Measurements from ENCODE around the gene ACTN4. TPM values are rescaled to one million over a fixed set of nuclear protein-coding genes. Genes with fewer than 3 reads are reported as not detected.

ACTN4 gene
- total and polyA plus RNA-seq, 12 donors = 148 to 773 (median 558) TPM

- Histone ChIP-seq H3K27me3 (no peaks in the 10 kb centered on the region), H3K4me1 (replicated peaks in 1 of 2) (peaks cover 90 to 100% of the 10 kb centered on the region in 2 donors), H3K36me3 (replicated peaks in 1 of 2) (no peaks in the 10 kb centered on the region), H3K4me3 (peak overlapping the region in 1 of 4 donors; percentile 7), H3K9me3 (replicated peaks in 1 of 3) (no peaks in the 10 kb centered on the region), H3K27ac (peak overlapping the region; percentile 66 to 99 (median 95))
- WGBS, 4 donors = 24 to 40% (median 34%) methylated on average over 13 to 15 of the region's 15 CpGs
- intact Hi-C loops (cut with DNase I) = loop anchor here in 1 of 2 donors (10.0 kb wide), 1 partner anchor 46 kb away; no protein-coding TSS in a partner anchor
- DNase-seq = peak; percentile 70 to 91 (median 85)
- TF ChIP-seq, protein P1, sequence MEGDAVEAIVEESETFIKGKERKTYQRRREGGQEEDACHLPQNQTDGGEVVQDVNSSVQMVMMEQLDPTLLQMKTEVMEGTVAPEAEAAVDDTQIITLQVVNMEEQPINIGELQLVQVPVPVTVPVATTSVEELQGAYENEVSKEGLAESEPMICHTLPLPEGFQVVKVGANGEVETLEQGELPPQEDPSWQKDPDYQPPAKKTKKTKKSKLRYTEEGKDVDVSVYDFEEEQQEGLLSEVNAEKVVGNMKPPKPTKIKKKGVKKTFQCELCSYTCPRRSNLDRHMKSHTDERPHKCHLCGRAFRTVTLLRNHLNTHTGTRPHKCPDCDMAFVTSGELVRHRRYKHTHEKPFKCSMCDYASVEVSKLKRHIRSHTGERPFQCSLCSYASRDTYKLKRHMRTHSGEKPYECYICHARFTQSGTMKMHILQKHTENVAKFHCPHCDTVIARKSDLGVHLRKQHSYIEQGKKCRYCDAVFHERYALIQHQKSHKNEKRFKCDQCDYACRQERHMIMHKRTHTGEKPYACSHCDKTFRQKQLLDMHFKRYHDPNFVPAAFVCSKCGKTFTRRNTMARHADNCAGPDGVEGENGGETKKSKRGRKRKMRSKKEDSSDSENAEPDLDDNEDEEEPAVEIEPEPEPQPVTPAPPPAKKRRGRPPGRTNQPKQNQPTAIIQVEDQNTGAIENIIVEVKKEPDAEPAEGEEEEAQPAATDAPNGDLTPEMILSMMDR (IDR thresholded peaks at IDR 0.05) = no peak
- TF ChIP-seq POLR2A (IDR thresholded peaks at IDR 0.05) = peak in 1 of 2 donors; percentile 82
These were observed 11.2 kb downstream of the ACTN4 start for GRCh38 chr19:38658462-38659306.

- TF ChIP-seq, protein P1 (IDR thresholded peaks at IDR 0.05) = no peak
- no peak for TF ChIP-seq POLR2A (IDR thresholded peaks at IDR 0.05)
- Histone ChIP-seq H3K27me3 (no peaks in the 10 kb centered on the region), H3K36me3 (replicated peaks in 1 of 2) (no peaks in the 10 kb centered on the region), H3K9me3 (replicated peaks in 1 of 3) (no peaks in the 10 kb centered on the region), H3K27ac (peak overlapping the region in 4 of 5 donors; percentile 95 to 99 (median 96)), H3K4me1 (replicated peaks in 1 of 2) (peaks cover 91 to 100% of the 10 kb centered on the region in 2 donors), H3K4me3 (no peak overlapping the region)
- intact Hi-C loops (cut with DNase I) = no loop called here
- DNase-seq = no peak
- 86 to 89% (median 87%) methylated on average over 9 of the region's 9 CpGs for WGBS, 4 donors
These were observed 13.3 kb downstream of the ACTN4 start for GRCh38 chr19:38660724-38661123.

GRCh38 chr19:38661136-38661535, 13.7 kb downstream of the ACTN4 start:
- Histone ChIP-seq H3K4me1 (replicated peaks in 1 of 2) (peaks cover 91 to 100% of the 10 kb centered on the region in 2 donors), H3K27ac (peak overlapping the region in 4 of 5 donors; percentile 95 to 99 (median 96)), H3K9me3 (replicated peaks in 1 of 3) (no peaks in the 10 kb centered on the region), H3K4me3 (no peak overlapping the region), H3K36me3 (replicated peaks in 1 of 2) (no peaks in the 10 kb centered on the region), H3K27me3 (no peaks in the 10 kb centered on the region)
- TF ChIP-seq POLR2A (IDR thresholded peaks at IDR 0.05) = no peak
- TF ChIP-seq, protein P1 (IDR thresholded peaks at IDR 0.05) = no peak
- no peak for DNase-seq
- intact Hi-C loops (cut with DNase I) = no loop called here
- WGBS, 4 donors = 55 to 87% (median 57%) methylated on average over 6 to 7 of the region's 7 CpGs

- H3K27ac ChIP-seq = peak overlapping the region; percentile 78 to 99 (median 95)
- DNase-seq = no peak
- H3K4me3 ChIP-seq = no peak overlapping the region
- intact Hi-C loops (cut with DNase I) = no loop called here
- H3K27me3 ChIP-seq = no peaks in the 10 kb centered on the region
- 0 to 31% (median 15%) methylated on average over 1 of the region's 1 CpG for WGBS, 4 donors
- peaks cover 91 to 100% of the 10 kb centered on the region in 2 donors for H3K4me1 ChIP-seq (replicated peaks in 1 of 2)
- H3K9me3 ChIP-seq (replicated peaks in 1 of 3) = no peaks in the 10 kb centered on the region
- no peaks in the 10 kb centered on the region for H3K36me3 ChIP-seq (replicated peaks in 1 of 2)
- no peak for TF ChIP-seq POLR2A (IDR thresholded peaks at IDR 0.05)
- TF ChIP-seq, protein P1 (IDR thresholded peaks at IDR 0.05) = no peak
These were observed 14.5 kb downstream of the ACTN4 start for GRCh38 chr19:38661996-38662395.
